ENCODE data around the gene STT3B.

The STT3B gene

DNA sequence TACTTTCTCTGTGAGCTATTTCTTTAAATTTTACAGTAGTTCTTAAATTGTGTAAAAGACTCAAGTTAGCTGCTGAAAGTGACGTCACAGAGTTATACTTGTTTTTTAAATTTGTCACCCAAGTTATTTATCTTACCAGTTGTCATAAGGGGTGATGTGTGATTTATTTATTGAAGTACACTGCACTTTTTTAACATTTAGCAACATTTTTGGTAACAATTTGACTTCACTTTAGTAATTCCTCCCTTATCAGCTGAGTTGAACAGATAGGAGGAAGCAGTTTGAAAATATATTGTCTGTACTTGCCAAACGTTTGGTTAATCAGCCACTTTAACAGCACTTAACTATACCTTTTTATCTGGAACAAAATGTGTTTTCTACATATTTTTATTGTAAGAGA, 3.8 kb downstream of the STT3B start:
- peaks cover 0 to 16% (median 6%) of the 10 kb centered on the region in 11 experiments; a peak in 13 of 22 replicates for H3K9me3 ChIP-seq (replicated peaks in 1 of 11)
- H3K9ac ChIP-seq: peak overlapping the region; percentile 95 to 100 (median 98); a peak in 20 of 22 replicates
- peaks cover 16 to 71% (median 39%) of the 10 kb centered on the region in 10 experiments for H3K4me1 ChIP-seq
- peak overlapping the region in 10 of 11 experiments; percentile 5 to 99 (median 68); a peak in 14 of 22 replicates for H3K27ac ChIP-seq
- peaks cover 55 to 87% (median 84%) of the 10 kb centered on the region in 11 experiments; a peak in 21 of 22 replicates for H4K20me1 ChIP-seq
- TF ChIP-seq Cebpa-rat (IDR thresholded peaks at IDR 0.05): no peak
- H3K4me3 ChIP-seq: peak overlapping the region; percentile 86 to 99 (median 98); a peak in 18 of 20 replicates
- no peaks in the 10 kb centered on the region for H3K27me3 ChIP-seq
- H3K4me2 ChIP-seq: peak overlapping the region; percentile 76 to 97 (median 89)
- peaks cover under 1 to 47% (median 28%) of the 10 kb centered on the region in 11 experiments; a peak in 20 of 22 replicates for H3K36me3 ChIP-seq

DNA sequence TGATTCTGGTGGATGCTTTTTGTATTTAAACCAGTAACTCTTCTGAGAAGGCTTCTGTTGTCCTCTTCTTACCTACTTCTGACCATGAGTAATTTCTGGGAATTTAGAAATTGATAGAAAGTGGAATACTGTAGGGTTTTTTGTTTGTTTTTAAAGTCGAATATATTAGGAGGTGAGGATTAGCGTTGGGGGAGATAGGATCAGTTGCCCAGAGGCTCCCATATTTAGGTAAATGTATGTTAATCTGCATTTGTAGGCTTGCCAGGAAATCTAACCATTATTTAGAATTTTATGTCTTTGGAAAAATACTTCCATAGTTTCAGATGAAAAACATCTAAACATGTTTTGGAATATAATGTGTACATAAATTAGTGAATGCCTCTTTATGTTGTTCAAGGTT, 6.1 kb downstream of the STT3B start:
- no peak overlapping the region for H3K27ac ChIP-seq
- H4K20me1 ChIP-seq: peaks cover 53 to 100% (median 99%) of the 10 kb centered on the region in 11 experiments; a peak in 21 of 22 replicates

DNA sequence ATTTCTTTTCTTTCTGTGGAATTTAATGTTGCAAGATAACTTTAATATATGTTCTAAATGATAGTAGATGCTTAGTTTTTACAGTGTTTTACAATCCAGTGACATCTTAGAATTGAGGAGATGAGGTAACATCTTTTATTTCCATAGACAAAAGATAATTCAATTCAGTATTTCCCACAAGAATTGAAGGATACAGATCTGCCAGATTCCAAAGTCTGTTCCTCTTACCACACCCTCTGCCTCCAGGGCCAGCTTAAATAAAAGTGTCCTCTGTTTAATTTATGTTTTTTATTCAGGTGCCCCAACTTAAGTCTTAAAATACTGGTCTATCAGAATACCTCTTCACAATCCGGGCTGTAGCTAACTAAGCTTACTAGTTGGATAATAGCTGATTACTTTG, 6.5 kb downstream of the STT3B start:
- peak overlapping the region in 1 of 11 experiments; percentile 1; a peak in 1 of 22 replicates for H3K27ac ChIP-seq
- no peak for TF ChIP-seq Cebpa-rat (IDR thresholded peaks at IDR 0.05)
- H3K4me3 ChIP-seq: peak overlapping the region in 1 of 10 experiments; percentile 12; a peak in 1 of 20 replicates
- peaks cover 48 to 100% (median 99%) of the 10 kb centered on the region in 11 experiments; a peak in 21 of 22 replicates for H4K20me1 ChIP-seq
- no peaks in the 10 kb centered on the region for H3K27me3 ChIP-seq
- H3K4me2 ChIP-seq: peak overlapping the region in 9 of 11 experiments; percentile 14 to 92 (median 48); a peak in 16 of 22 replicates
- H3K9ac ChIP-seq: no peak overlapping the region
- peaks cover 0 to 25% (median 16%) of the 10 kb centered on the region in 11 experiments; a peak in 13 of 22 replicates for H3K9me3 ChIP-seq (replicated peaks in 1 of 11)
- H3K4me1 ChIP-seq: peaks cover 17 to 87% (median 50%) of the 10 kb centered on the region in 10 experiments
- H3K36me3 ChIP-seq: peaks cover 7 to 66% (median 33%) of the 10 kb centered on the region in 11 experiments; a peak in 21 of 22 replicates

More for the DNA sequence above, 6.1 kb downstream of the STT3B start:
- Histone ChIP-seq H3K9me3 (replicated peaks in 1 of 11) (peaks cover 0 to 25% (median 16%) of the 10 kb centered on the region in 11 experiments; a peak in 13 of 22 replicates), H3K4me2 (peak overlapping the region in 9 of 11 experiments; percentile 7 to 92 (median 88); a peak in 12 of 22 replicates), H3K9ac (no peak overlapping the region), H3K36me3 (peaks cover 7 to 66% (median 33%) of the 10 kb centered on the region in 11 experiments; a peak in 21 of 22 replicates), H3K27me3 (no peaks in the 10 kb centered on the region), H3K4me3 (no peak overlapping the region; a peak in 1 of 20 replicates), H3K4me1 (peaks cover 16 to 82% (median 46%) of the 10 kb centered on the region in 10 experiments)
- no peak for TF ChIP-seq Cebpa-rat (IDR thresholded peaks at IDR 0.05)

DNA sequence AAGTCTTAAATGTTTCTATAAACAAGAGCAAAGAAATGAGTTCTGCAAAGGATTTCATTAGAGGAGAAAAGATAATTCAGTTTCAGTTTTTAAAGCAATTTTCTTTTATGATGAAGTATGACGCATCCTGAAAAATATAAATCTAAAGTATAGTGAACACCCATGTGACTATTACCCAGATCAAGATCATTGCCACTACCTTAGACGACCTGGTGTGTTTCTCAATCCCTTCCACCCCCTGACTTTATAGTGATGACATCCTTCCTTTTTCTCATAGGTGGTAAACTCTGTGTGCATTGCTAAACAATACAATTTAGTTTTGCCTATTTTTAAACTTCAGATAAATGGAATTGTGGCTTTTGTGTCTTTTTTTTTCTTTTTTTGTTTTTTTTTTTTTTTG, 8.4 kb downstream of the STT3B start:
- H3K4me1 ChIP-seq: peaks cover 29 to 87% (median 61%) of the 10 kb centered on the region in 10 experiments
- peaks cover 0 to 25% (median 16%) of the 10 kb centered on the region in 11 experiments; a peak in 13 of 22 replicates for H3K9me3 ChIP-seq (replicated peaks in 1 of 11)
- no peak overlapping the region for H3K4me3 ChIP-seq
- H3K9ac ChIP-seq: no peak overlapping the region
- no peaks in the 10 kb centered on the region for H3K27me3 ChIP-seq
- peaks cover 7 to 70% (median 35%) of the 10 kb centered on the region in 11 experiments; a peak in 21 of 22 replicates for H3K36me3 ChIP-seq
- peak overlapping the region in 5 of 11 experiments; percentile 6 to 92 (median 31); a peak in 7 of 22 replicates for H3K4me2 ChIP-seq
- H3K27ac ChIP-seq: peak overlapping the region in 2 of 11 experiments; percentile 24 to 47; a peak in 3 of 22 replicates
- H4K20me1 ChIP-seq: peaks cover 45 to 100% (median 99%) of the 10 kb centered on the region in 11 experiments; a peak in 20 of 22 replicates
- no peak for TF ChIP-seq Cebpa-rat (IDR thresholded peaks at IDR 0.05)

DNA sequence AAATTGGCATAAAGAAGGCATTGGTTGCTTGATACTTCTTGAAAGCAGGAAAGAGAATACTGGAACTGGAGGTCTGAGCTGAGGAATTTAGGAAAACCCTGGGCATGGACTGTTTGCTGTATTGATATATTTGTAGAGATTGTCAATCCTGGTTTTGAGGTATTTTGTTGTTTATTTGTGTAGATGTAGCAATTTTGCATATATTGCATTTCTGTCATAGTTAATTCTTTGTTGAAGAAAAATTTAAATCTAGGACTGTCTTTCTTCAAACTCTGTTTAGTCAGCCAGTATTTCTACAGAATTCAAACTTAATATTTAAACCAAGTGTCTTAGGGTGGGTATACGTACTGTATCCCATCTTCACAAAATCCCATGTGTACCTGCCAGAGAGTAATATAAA, 9.5 kb downstream of the STT3B start:
- peaks cover 45 to 100% (median 99%) of the 10 kb centered on the region in 11 experiments; a peak in 20 of 22 replicates for H4K20me1 ChIP-seq

DNA sequence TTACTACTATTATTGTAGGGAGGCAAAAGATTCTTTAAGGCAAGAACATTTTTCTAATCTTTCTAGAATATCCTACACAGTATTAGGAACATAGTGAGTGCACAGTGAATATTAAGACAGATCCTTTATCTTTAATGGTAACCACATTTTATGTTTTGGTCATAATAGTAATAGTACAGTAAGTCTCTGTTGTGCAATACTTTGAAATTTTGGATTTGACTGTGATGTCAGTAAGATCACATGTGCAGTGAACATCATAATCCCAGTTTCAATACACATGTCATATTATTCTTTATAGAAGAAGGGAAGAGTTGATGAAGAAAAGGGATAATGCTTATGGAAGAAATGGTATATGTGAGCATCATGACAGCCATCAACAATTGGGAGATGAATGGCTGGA, 10.7 kb downstream of the STT3B start:
- Histone ChIP-seq H3K9me3 (replicated peaks in 1 of 11) (peaks cover 0 to 23% (median 13%) of the 10 kb centered on the region in 11 experiments; a peak in 12 of 22 replicates), H3K9ac (no peak overlapping the region), H3K4me3 (no peak overlapping the region), H4K20me1 (peaks cover 45 to 100% (median 99%) of the 10 kb centered on the region in 11 experiments; a peak in 20 of 22 replicates), H3K27me3 (no peaks in the 10 kb centered on the region), H3K27ac (no peak overlapping the region; a peak in 1 of 22 replicates), H3K4me2 (peak overlapping the region in 9 of 11 experiments; percentile 2 to 59 (median 21); a peak in 7 of 22 replicates), H3K36me3 (peaks cover 7 to 73% (median 32%) of the 10 kb centered on the region in 11 experiments; a peak in 21 of 22 replicates), H3K4me1 (peaks cover 27 to 87% (median 53%) of the 10 kb centered on the region in 10 experiments)
- peak in 1 of 11 experiments; percentile 32; a peak in 1 of 22 replicates for TF ChIP-seq Cebpa-rat (IDR thresholded peaks at IDR 0.05)

More for the DNA sequence above, 9.5 kb downstream of the STT3B start:
- no peak for TF ChIP-seq Cebpa-rat (IDR thresholded peaks at IDR 0.05)
- no peak overlapping the region for H3K4me3 ChIP-seq
- no peak overlapping the region for H3K9ac ChIP-seq
- H3K9me3 ChIP-seq (replicated peaks in 1 of 11): peaks cover 0 to 25% (median 16%) of the 10 kb centered on the region in 11 experiments; a peak in 13 of 22 replicates
- H3K36me3 ChIP-seq: peaks cover 7 to 74% (median 37%) of the 10 kb centered on the region in 11 experiments; a peak in 21 of 22 replicates
- H3K27ac ChIP-seq: no peak overlapping the region
- H3K4me1 ChIP-seq: peaks cover 23 to 87% (median 57%) of the 10 kb centered on the region in 10 experiments
- no peaks in the 10 kb centered on the region for H3K27me3 ChIP-seq
- H3K4me2 ChIP-seq: no peak overlapping the region

DNA sequence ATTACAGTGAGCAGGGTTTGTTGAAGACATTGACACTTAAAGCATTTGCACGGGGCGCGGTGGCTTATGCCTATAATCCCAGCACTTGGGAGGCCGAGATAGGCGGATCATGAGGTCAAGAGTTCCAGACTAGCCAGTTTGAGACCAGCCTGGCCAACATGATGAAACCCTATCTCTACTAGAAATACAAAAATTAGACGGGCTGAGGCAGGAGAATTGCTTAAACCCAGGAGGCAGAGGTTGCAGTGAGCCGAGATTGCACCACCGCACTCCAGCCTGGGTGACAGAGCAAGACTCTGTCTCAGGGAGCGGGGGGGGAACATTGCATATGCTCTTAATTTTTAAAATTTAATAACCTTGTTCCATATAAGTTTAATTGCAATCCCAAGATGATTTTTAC, 11.9 kb downstream of the STT3B start:
- Histone ChIP-seq H3K27me3 (no peaks in the 10 kb centered on the region), H3K9ac (peak overlapping the region in 5 of 11 experiments; percentile 16 to 30 (median 27); a peak in 6 of 22 replicates), H3K4me2 (peak overlapping the region; percentile 27 to 59 (median 48)), H3K4me1 (peaks cover 27 to 78% (median 49%) of the 10 kb centered on the region in 10 experiments), H3K36me3 (peaks cover 7 to 63% (median 32%) of the 10 kb centered on the region in 11 experiments; a peak in 21 of 22 replicates), H3K4me3 (no peak overlapping the region), H4K20me1 (peaks cover 49 to 100% (median 99%) of the 10 kb centered on the region in 11 experiments; a peak in 20 of 22 replicates), H3K27ac (peak overlapping the region in 9 of 11 experiments; percentile 5 to 62 (median 52); a peak in 15 of 22 replicates), H3K9me3 (replicated peaks in 1 of 11) (peaks cover 0 to 20% (median 12%) of the 10 kb centered on the region in 11 experiments; a peak in 12 of 22 replicates)
- TF ChIP-seq Cebpa-rat (IDR thresholded peaks at IDR 0.05): peak in 6 of 11 experiments; percentile 40 to 75 (median 50); a peak in 8 of 22 replicates

DNA sequence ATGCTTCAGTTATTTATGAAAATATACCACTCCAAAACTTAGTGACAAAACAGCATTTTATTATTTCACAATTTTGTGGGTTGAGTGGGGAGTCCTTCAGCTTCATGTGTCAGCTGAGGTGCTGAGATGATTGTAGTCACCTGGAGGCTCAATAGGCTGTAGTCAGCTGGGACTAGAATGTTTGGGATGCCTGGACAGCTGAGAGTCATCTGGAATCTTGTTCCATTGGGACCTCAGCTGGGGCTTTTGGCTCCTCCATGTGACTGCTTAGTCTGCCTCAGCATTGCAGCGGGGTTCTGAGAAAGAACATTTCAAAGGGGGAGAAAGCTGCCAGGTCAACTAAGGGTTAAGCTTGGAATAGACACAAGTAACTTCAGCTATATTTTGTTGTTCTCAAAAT, 13.4 kb downstream of the STT3B start:
- peaks cover 27 to 62% (median 47%) of the 10 kb centered on the region in 10 experiments for H3K4me1 ChIP-seq
- H3K36me3 ChIP-seq: peaks cover 7 to 63% (median 32%) of the 10 kb centered on the region in 11 experiments; a peak in 21 of 22 replicates
- no peak overlapping the region for H3K9ac ChIP-seq
- no peak for TF ChIP-seq Cebpa-rat (IDR thresholded peaks at IDR 0.05)
- peak overlapping the region in 10 of 11 experiments; percentile 12 to 59 (median 33); a peak in 14 of 22 replicates for H3K4me2 ChIP-seq
- H3K27me3 ChIP-seq: no peaks in the 10 kb centered on the region
- H3K27ac ChIP-seq: peak overlapping the region in 5 of 11 experiments; percentile 20 to 44 (median 35); a peak in 8 of 22 replicates
- peaks cover 0 to 21% (median 13%) of the 10 kb centered on the region in 11 experiments; a peak in 17 of 22 replicates for H3K9me3 ChIP-seq (replicated peaks in 1 of 11)
- no peak overlapping the region for H3K4me3 ChIP-seq
- peaks cover 53 to 100% (median 100%) of the 10 kb centered on the region in 11 experiments; a peak in 20 of 22 replicates for H4K20me1 ChIP-seq

Measured in BLaER1 treated with 17β-estradiol and CSF1 and Interleukin-3, amounts not matched to agents 10 nM and 100 nM (cell line).